ENCODE data around the gene TCF12. TPM values are rescaled to one million over a fixed set of nuclear protein-coding genes. Genes with fewer than 3 reads are reported as not detected.
"Not testable (repeated sequence)": the region's sequence is repeated elsewhere in the genome, so short reads cannot be mapped to it uniquely, and the experiment has no call there.

Gene TCF12
- total RNA-seq, 1 donor from 2014 or later, result 138 TPM

GRCh38 chr15:57003418-57003817 lies 85.0 kb downstream of the TCF12 start:
- intact Hi-C loops (cut with DNase I), result no loop called here
- Histone ChIP-seq H3K27me3 (no peaks in the 10 kb centered on the region), H3K9me3 (no peaks in the 10 kb centered on the region), H3K4me3 (no peak overlapping the region), H3K36me3 (no peaks in the 10 kb centered on the region), H3K27ac (no peak overlapping the region), H3K4me1 (peaks cover 13% of the 10 kb centered on the region)
- DNase-seq (ENCODE audit: extremely low spot score in 2 of 2), result no peak
- TF ChIP-seq POLR2AphosphoS5 (IDR thresholded peaks at IDR 0.05; ENCODE audit: insufficient read depth in 1 of 2, low read depth in 1 of 2) (no peak), POLR2A (IDR thresholded peaks at IDR 0.05) (no peak)
- TF ChIP-seq, protein P1, sequence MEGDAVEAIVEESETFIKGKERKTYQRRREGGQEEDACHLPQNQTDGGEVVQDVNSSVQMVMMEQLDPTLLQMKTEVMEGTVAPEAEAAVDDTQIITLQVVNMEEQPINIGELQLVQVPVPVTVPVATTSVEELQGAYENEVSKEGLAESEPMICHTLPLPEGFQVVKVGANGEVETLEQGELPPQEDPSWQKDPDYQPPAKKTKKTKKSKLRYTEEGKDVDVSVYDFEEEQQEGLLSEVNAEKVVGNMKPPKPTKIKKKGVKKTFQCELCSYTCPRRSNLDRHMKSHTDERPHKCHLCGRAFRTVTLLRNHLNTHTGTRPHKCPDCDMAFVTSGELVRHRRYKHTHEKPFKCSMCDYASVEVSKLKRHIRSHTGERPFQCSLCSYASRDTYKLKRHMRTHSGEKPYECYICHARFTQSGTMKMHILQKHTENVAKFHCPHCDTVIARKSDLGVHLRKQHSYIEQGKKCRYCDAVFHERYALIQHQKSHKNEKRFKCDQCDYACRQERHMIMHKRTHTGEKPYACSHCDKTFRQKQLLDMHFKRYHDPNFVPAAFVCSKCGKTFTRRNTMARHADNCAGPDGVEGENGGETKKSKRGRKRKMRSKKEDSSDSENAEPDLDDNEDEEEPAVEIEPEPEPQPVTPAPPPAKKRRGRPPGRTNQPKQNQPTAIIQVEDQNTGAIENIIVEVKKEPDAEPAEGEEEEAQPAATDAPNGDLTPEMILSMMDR (IDR thresholded peaks at IDR 0.05), result no peak

GRCh38 chr15:57005244-57005643 lies 86.8 kb downstream of the TCF12 start:
- Histone ChIP-seq H3K36me3 (no peaks in the 10 kb centered on the region), H3K4me1 (peaks cover 13% of the 10 kb centered on the region), H3K27me3 (no peaks in the 10 kb centered on the region), H3K9me3 (no peaks in the 10 kb centered on the region), H3K4me3 (no peak overlapping the region), H3K27ac (no peak overlapping the region)
- DNase-seq (ENCODE audit: extremely low spot score in 2 of 2), result no peak
- intact Hi-C loops (cut with DNase I), result no loop called here
- no peak for TF ChIP-seq POLR2AphosphoS5 (IDR thresholded peaks at IDR 0.05; ENCODE audit: insufficient read depth in 1 of 2, low read depth in 1 of 2)
- TF ChIP-seq, protein P1 (IDR thresholded peaks at IDR 0.05), result no peak
- no peak for TF ChIP-seq POLR2A (IDR thresholded peaks at IDR 0.05)

GRCh38 chr15:57007797-57008196 lies 89.4 kb downstream of the TCF12 start:
- H3K36me3 ChIP-seq; H3K9me3 ChIP-seq; intact Hi-C loops (cut with DNase I); H3K4me3 ChIP-seq; H3K27ac ChIP-seq; H3K27me3 ChIP-seq; DNase-seq (ENCODE audit: extremely low spot score in 2 of 2): not testable (repeated sequence)
- peaks cover 13% of the 10 kb centered on the region for H3K4me1 ChIP-seq

DNA sequence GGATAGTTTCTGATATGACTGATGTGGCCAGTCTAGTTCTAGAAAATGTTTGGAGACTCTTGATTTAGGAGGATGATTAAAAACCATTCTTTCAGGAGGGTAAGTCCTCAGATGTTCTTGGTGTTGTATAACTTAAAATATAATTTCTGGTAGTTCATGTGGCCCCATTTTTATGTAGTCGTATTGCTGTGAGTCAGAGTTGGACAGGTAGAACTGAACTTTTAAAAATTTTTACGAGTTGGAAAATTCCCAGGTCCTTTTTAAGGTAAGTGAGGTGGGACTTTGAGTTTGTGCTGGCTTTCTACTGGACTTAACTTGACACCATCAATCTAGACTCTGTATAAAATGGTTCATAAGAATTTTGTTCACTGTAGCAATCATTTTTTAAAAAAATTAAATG lies 92.3 kb downstream of the TCF12 start:
- Histone ChIP-seq H3K4me1 (peaks cover 5% of the 10 kb centered on the region), H3K27ac (no peak overlapping the region), H3K27me3 (no peaks in the 10 kb centered on the region), H3K9me3 (no peaks in the 10 kb centered on the region), H3K4me3 (no peak overlapping the region), H3K36me3 (no peaks in the 10 kb centered on the region)
- intact Hi-C loops (cut with DNase I), result no loop called here
- TF ChIP-seq POLR2AphosphoS5 (IDR thresholded peaks at IDR 0.05; ENCODE audit: insufficient read depth in 1 of 2, low read depth in 1 of 2) (no peak), POLR2A (IDR thresholded peaks at IDR 0.05) (no peak)
- TF ChIP-seq, protein P1 (IDR thresholded peaks at IDR 0.05), result no peak
- no peak for DNase-seq (ENCODE audit: extremely low spot score in 2 of 2)

GRCh38 chr15:57012556-57012955 lies 94.1 kb downstream of the TCF12 start:
- no peak for DNase-seq (ENCODE audit: extremely low spot score in 2 of 2)
- Histone ChIP-seq H3K4me3 (no peak overlapping the region), H3K4me1 (no peaks in the 10 kb centered on the region), H3K36me3 (no peaks in the 10 kb centered on the region), H3K27me3 (no peaks in the 10 kb centered on the region), H3K27ac (no peak overlapping the region), H3K9me3 (no peaks in the 10 kb centered on the region)
- intact Hi-C loops (cut with DNase I), result no loop called here
- TF ChIP-seq, protein P1 (IDR thresholded peaks at IDR 0.05), result no peak
- no peak for TF ChIP-seq POLR2AphosphoS5 (IDR thresholded peaks at IDR 0.05; ENCODE audit: insufficient read depth in 1 of 2, low read depth in 1 of 2)
- no peak for TF ChIP-seq POLR2A (IDR thresholded peaks at IDR 0.05)

DNA sequence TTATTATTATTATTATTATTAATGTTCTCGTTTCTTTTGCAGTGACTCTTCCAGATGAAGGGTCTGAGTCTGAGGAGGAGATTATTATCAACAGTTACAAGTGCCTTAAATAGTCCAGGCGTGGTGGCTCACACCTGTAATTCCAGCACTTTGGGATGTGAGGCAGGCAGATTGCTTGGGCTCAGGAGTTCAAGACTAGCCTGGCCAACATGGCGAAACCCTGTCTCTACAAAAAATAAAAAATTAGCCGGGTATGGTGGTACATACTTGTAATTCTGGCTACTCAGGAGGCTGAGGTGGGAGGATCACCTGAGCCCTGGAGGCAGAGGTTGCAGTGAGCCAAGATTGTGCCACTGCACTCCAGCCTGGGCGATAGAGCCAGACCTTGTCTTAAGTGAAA lies 96.5 kb downstream of the TCF12 start:
- H3K27me3 ChIP-seq; H3K9me3 ChIP-seq; H3K36me3 ChIP-seq; intact Hi-C loops (cut with DNase I); DNase-seq (ENCODE audit: extremely low spot score in 2 of 2); H3K27ac ChIP-seq; H3K4me3 ChIP-seq: not testable (repeated sequence)
- peaks cover 12% of the 10 kb centered on the region for H3K4me1 ChIP-seq
